Lower leg skin (tissue), 4 donors: ENCODE results near the gene LFNG. TPM values are rescaled to one million over a fixed set of nuclear protein-coding genes. Genes with fewer than 3 reads are reported as not detected.

Experiments used
- DNase-seq, 2 donors: peaks; one replicate each; pipeline ENCODE4 v3.0.0-alpha.2; 2019; ENCODE audit warnings: low spot score in 2 of 2
- H3K4me3 ChIP-seq: fragments of 200-600 bp; sonication (generic); 2 replicates; pipeline ENCODE4 v1.5.1; 2017; ENCODE audit warnings: mild to moderate bottlenecking, low read depth; ENCODE audit not compliant: poor library complexity, severe bottlenecking
- CTCF ChIP-seq, 3 donors: fragments of 450-650 bp; IDR thresholded peaks; one replicate each; pipeline ENCODE4 v1.5.1; 2016; ENCODE audit warnings: antibody characterized with exemption in 3 of 3, mild to moderate bottlenecking in 3 of 3, moderate library complexity in 2 of 3
- POLR2A ChIP-seq, 2 donors: fragments of 450-650 bp; IDR thresholded peaks; one replicate each; pipeline ENCODE4 v1.6.1; 2016 to 2017; ENCODE audit warnings: antibody characterized with exemption in 2 of 2, mild to moderate bottlenecking in 1 of 2, moderate library complexity in 1 of 2
- WGBS, 2 donors: methylation state at CpG; one replicate each; pipeline ENCODE4 v1.1.5; 2018; 5-methylcytosine and 5-hydroxymethylcytosine counted together
- intact Hi-C: fragments of 100-400 bp; cut with DNase I; formaldehyde crosslinking; loops from one replicate; pipeline ENCODE4 v1.15.0; 2023; ENCODE audit warnings: low total_unique reads
- total RNA-seq, 4 donors: library from RNA; depleted of rRNA; stranded (reverse); fragments of >200 nt; gene quantifications; one replicate each; pipeline ENCODE4 v1.1.0, GENCODE V29; 2016

LFNG gene
- total RNA-seq, 4 donors from 2014 or later: 104 to 169 (median 139) TPM

GRCh38 chr7:2493205-2494164 lies 26.1 kb upstream of the LFNG start:
- TF ChIP-seq POLR2A (IDR thresholded peaks at IDR 0.05) (no peak), CTCF (IDR thresholded peaks at IDR 0.05) (no peak)
- no peak overlapping the region for H3K4me3 ChIP-seq
- intact Hi-C loops: no loop called here
- WGBS, 2 donors: 55 to 64% methylated on average over 10 to 11 of the region's 11 CpGs
- DNase-seq: no peak

GRCh38 chr7:2494191-2495130 lies 25.1 kb upstream of the LFNG start:
- intact Hi-C loops: no loop called here
- TF ChIP-seq POLR2A (IDR thresholded peaks at IDR 0.05) (no peak), CTCF (IDR thresholded peaks at IDR 0.05) (no peak)
- WGBS, 2 donors: 57 to 58% methylated on average over 22 to 26 of the region's 32 CpGs
- DNase-seq: no peak
- no peak overlapping the region for H3K4me3 ChIP-seq

GRCh38 chr7:2495418-2496299 lies 23.9 kb upstream of the LFNG start:
- no peak for TF ChIP-seq POLR2A (IDR thresholded peaks at IDR 0.05)
- TF ChIP-seq CTCF (IDR thresholded peaks at IDR 0.05): no peak
- no peak for DNase-seq
- 69% methylated on average over 21 to 24 of the region's 25 CpGs for WGBS, 2 donors
- no peak overlapping the region for H3K4me3 ChIP-seq
- intact Hi-C loops: no loop called here

GRCh38 chr7:2496375-2496774 lies 23.2 kb upstream of the LFNG start:
- no peak overlapping the region for H3K4me3 ChIP-seq
- no peak for DNase-seq
- intact Hi-C loops: no loop called here
- TF ChIP-seq CTCF (IDR thresholded peaks at IDR 0.05) (no peak), POLR2A (IDR thresholded peaks at IDR 0.05) (no peak)
- 81 to 89% methylated on average over 9 of the region's 9 CpGs for WGBS, 2 donors

GRCh38 chr7:2497065-2497464 lies 22.5 kb upstream of the LFNG start:
- DNase-seq: no peak
- intact Hi-C loops: no loop called here
- WGBS, 2 donors: 100% methylated on average over 3 of the region's 3 CpGs

More at GRCh38 chr7:2497065-2497464, 22.5 kb upstream of the LFNG start:
- H3K4me3 ChIP-seq: no peak overlapping the region
- TF ChIP-seq POLR2A (IDR thresholded peaks at IDR 0.05): no peak
- no peak for TF ChIP-seq CTCF (IDR thresholded peaks at IDR 0.05)
